HEK293T (cell line): ENCODE data around the gene RPTOR.

Source experiments
- ARNT ChIP-seq: fragments of 450-650 bp; IDR thresholded peaks from 2 replicates; pipeline ENCODE4 v1.6.1; 2017; ENCODE audit warnings: mild to moderate bottlenecking
- CTBP1 ChIP-seq: fragments of 450-650 bp; IDR thresholded peaks from 2 replicates; pipeline ENCODE4 v1.6.1; 2016; ENCODE audit warnings: borderline replicate concordance
- FOXK2 ChIP-seq: fragments of 450-650 bp; IDR thresholded peaks from 2 replicates; pipeline ENCODE4 v1.6.1; 2016; ENCODE audit warnings: mild to moderate bottlenecking
- FOXM1 ChIP-seq: fragments of 450-650 bp; IDR thresholded peaks from 2 replicates; pipeline ENCODE4 v1.6.1; 2017; ENCODE audit warnings: mild to moderate bottlenecking, borderline replicate concordance
- HDGF ChIP-seq: fragments of 450-650 bp; IDR thresholded peaks from 2 replicates; pipeline ENCODE4 v1.6.1; 2017; ENCODE audit warnings: antibody characterized with exemption, borderline replicate concordance
- L3MBTL2 ChIP-seq: fragments of 450-650 bp; conservative IDR thresholded peaks from 2 replicates; pipeline ENCODE4 v1.6.1; 2016; ENCODE audit warnings: mild to moderate bottlenecking
- LEF1 ChIP-seq: fragments of 450-650 bp; IDR thresholded peaks from 2 replicates; pipeline ENCODE4 v1.6.1; 2017; ENCODE audit warnings: mild to moderate bottlenecking, borderline replicate concordance
- NFRKB ChIP-seq: fragments of 450-650 bp; IDR thresholded peaks from 2 replicates; pipeline ENCODE4 v1.6.1; 2016; ENCODE audit warnings: mild to moderate bottlenecking, moderate library complexity
- SP1 ChIP-seq: fragments of 450-650 bp; IDR thresholded peaks from 2 replicates; pipeline ENCODE4 v1.6.1; 2017
- SUZ12 ChIP-seq: fragments of 450-650 bp; IDR thresholded peaks from 2 replicates; pipeline ENCODE4 v1.6.1; 2016; ENCODE audit warnings: mild to moderate bottlenecking
- TF ChIP-seq, protein P1 (sequence below): fragments of 450-650 bp; IDR thresholded peaks from 2 replicates; pipeline ENCODE4 v1.6.1; 2016

DNA sequence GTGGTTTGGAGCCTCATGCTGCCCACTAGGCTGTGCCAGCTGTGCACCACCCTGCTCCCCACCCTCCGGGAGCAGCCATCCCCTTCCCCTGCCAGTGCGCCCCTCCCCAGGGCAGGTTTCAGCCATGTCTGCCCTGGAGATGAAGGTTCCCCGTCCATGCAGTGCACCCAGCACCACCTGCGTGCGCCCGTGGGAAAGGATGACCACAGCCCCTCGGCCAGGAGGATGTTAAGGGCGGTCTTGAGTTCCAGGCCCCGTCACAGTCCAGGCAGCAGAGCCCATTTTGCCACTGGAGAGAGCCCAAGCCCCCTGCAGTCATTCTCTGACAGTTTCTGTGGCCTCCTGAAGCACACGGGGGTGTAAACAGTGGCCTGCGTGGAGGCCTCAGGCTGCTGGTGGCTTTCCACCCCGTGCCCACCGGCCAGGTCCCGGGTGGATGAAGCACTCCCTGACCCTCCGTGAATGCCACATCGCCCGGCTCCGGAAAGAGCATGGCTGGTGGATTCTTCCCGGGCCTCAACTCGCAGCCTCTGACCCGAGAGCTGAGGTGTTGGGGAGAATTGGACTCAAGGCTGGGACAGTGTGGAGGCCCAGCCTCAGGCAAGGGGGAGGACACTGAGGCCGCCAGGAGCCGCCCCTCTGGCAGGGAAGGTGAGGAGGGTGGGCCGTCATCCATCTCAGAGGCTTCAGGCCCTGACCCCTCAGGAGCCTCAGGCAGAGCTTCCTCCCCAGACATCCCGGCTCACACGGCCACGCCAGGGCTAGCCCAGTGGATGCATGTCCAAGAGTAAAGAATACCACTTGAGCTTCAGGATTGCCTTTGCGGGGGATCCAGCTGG lies 377.3 kb downstream of the RPTOR start:
- TF ChIP-seq FOXK2: no peak
- TF ChIP-seq NFRKB: no peak
- TF ChIP-seq, protein P1, sequence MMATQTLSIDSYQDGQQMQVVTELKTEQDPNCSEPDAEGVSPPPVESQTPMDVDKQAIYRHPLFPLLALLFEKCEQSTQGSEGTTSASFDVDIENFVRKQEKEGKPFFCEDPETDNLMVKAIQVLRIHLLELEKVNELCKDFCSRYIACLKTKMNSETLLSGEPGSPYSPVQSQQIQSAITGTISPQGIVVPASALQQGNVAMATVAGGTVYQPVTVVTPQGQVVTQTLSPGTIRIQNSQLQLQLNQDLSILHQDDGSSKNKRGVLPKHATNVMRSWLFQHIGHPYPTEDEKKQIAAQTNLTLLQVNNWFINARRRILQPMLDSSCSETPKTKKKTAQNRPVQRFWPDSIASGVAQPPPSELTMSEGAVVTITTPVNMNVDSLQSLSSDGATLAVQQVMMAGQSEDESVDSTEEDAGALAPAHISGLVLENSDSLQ: no peak
- no peak for TF ChIP-seq LEF1
- no peak for TF ChIP-seq FOXM1
- no peak for TF ChIP-seq SUZ12
- no peak for TF ChIP-seq ARNT
- no peak for TF ChIP-seq L3MBTL2
- no peak for TF ChIP-seq SP1
- TF ChIP-seq CTBP1: no peak
- no peak for TF ChIP-seq HDGF
